GM18505 (cell line): ENCODE results near the gene SH2D1B.

Experiments
- ATAC-seq: cut with Tn5 transposase; IDR thresholded peaks from one replicate; pipeline ENCODE4 v1.9.1; 2021; ENCODE audit not compliant: unreplicated experiment
- POLR2A ChIP-seq: IDR thresholded peaks from 4 replicates; pipeline ENCODE4 v1.6.1; 2011; ENCODE audit warnings: borderline replicate concordance; ENCODE audit not compliant: insufficient read depth, insufficient read length; ENCODE audit errors: extremely low read depth

Gene SH2D1B

GRCh38 chr1:162390396-162391185, 21.3 kb downstream of the SH2D1B start:
- no peak for ATAC-seq
- TF ChIP-seq POLR2A: no peak

- no peak for ATAC-seq
- TF ChIP-seq POLR2A: no peak
Observed at GRCh38 chr1:162389971-162390370, 22.0 kb downstream of the SH2D1B start.

- ATAC-seq: no peak
- TF ChIP-seq POLR2A: no peak
Observed at GRCh38 chr1:162389021-162389818, 22.7 kb downstream of the SH2D1B start.

GRCh38 chr1:162388615-162389014, 23.3 kb downstream of the SH2D1B start:
- TF ChIP-seq POLR2A: no peak
- no peak for ATAC-seq

- ATAC-seq: no peak
- no peak for TF ChIP-seq POLR2A
Observed at GRCh38 chr1:162388083-162388594, 23.8 kb downstream of the SH2D1B start.

- TF ChIP-seq POLR2A: no peak
- no peak for ATAC-seq
Observed at GRCh38 chr1:162387226-162388082, 24.5 kb downstream of the SH2D1B start.

- ATAC-seq: no peak
- TF ChIP-seq POLR2A: no peak
Observed at GRCh38 chr1:162386292-162387225, 25.4 kb downstream of the SH2D1B start.

GRCh38 chr1:162385702-162386101, 26.2 kb downstream of the SH2D1B start:
- ATAC-seq: no peak
- TF ChIP-seq POLR2A: no peak

- no peak for ATAC-seq
- TF ChIP-seq POLR2A: no peak
Observed at GRCh38 chr1:162385280-162385623, 26.7 kb downstream of the SH2D1B start.

- no peak for ATAC-seq
Observed at GRCh38 chr1:162384601-162385279, 27.2 kb downstream of the SH2D1B start.

GRCh38 chr1:162384116-162384515, 27.8 kb downstream of the SH2D1B start:
- TF ChIP-seq POLR2A: no peak
- no peak for ATAC-seq

More at GRCh38 chr1:162384601-162385279, 27.2 kb downstream of the SH2D1B start:
- no peak for TF ChIP-seq POLR2A

GRCh38 chr1:162383516-162383915, 28.4 kb downstream of the SH2D1B start:
- no peak for ATAC-seq

GRCh38 chr1:162383091-162383490, 28.8 kb downstream of the SH2D1B start:
- no peak for ATAC-seq
- TF ChIP-seq POLR2A: no peak

More at GRCh38 chr1:162383516-162383915, 28.4 kb downstream of the SH2D1B start:
- no peak for TF ChIP-seq POLR2A
